Activated T-cell treated with anti-CD3 and anti-CD28 coated beads, Interleukin-2, amount 50 U/mL, for 48 hours (primary cell): Measurements from ENCODE around the gene ATXN7.

Experiments used
- DNase-seq, 2 experiments: peaks; one replicate each; pipeline ENCODE4 v3.0.0-alpha.2; 2020

The ATXN7 gene

GRCh38 chr3:63992516-63993209, 129.0 kb downstream of the ATXN7 start:
- no peak for DNase-seq

- peak; percentile 46 to 59 for DNase-seq
Measured at GRCh38 chr3:63993653-63994079, 130.0 kb downstream of the ATXN7 start.

- DNase-seq: no peak
Measured at GRCh38 chr3:63995086-63995485, 131.4 kb downstream of the ATXN7 start.

- DNase-seq: no peak
Measured at GRCh38 chr3:63998852-63999754, 135.4 kb downstream of the ATXN7 start.

GRCh38 chr3:64000453-64001055, 136.9 kb downstream of the ATXN7 start:
- DNase-seq: no peak

GRCh38 chr3:64002233-64002632, 138.6 kb downstream of the ATXN7 start:
- no peak for DNase-seq

GRCh38 chr3:64003589-64003988, 139.9 kb downstream of the ATXN7 start:
- no peak for DNase-seq

- no peak for DNase-seq
Measured at GRCh38 chr3:64008017-64008416, 144.3 kb downstream of the ATXN7 start.

GRCh38 chr3:64008487-64009351, 145.1 kb downstream of the ATXN7 start:
- no peak for DNase-seq

- DNase-seq: no peak
Measured at GRCh38 chr3:64009528-64009927, 145.9 kb downstream of the ATXN7 start.

- DNase-seq: no peak
Measured at GRCh38 chr3:64010199-64010598, 146.5 kb downstream of the ATXN7 start.

- no peak for DNase-seq
Measured at GRCh38 chr3:64011685-64012084, 148.0 kb downstream of the ATXN7 start.

- DNase-seq: no peak
Measured at GRCh38 chr3:64016941-64017620, 153.4 kb downstream of the ATXN7 start.

GRCh38 chr3:64019271-64019670, 155.6 kb downstream of the ATXN7 start:
- DNase-seq: no peak

GRCh38 chr3:64019879-64020278, 156.2 kb downstream of the ATXN7 start:
- no peak for DNase-seq

GRCh38 chr3:64021922-64022321, 158.3 kb downstream of the ATXN7 start:
- DNase-seq: no peak

GRCh38 chr3:64022451-64023186, 159.0 kb downstream of the ATXN7 start:
- DNase-seq: peak; percentile 33 to 46

GRCh38 chr3:64023187-64023860, 159.7 kb downstream of the ATXN7 start, which contains the start of gene PSMD6:
PSMD6 (minus strand) TSS chr3:64023494; CDS start chr3:64023419, 75 bp downstream.
- peak; percentile 97 for DNase-seq

- DNase-seq: no peak
Measured at GRCh38 chr3:64023861-64024223, 160.2 kb downstream of the ATXN7 start.

- DNase-seq: no peak
Measured at GRCh38 chr3:64026346-64026745, 162.7 kb downstream of the ATXN7 start.

- no peak for DNase-seq
Measured at GRCh38 chr3:64027658-64028057, 164.0 kb downstream of the ATXN7 start.
